K562 (cell line): ENCODE data around the gene GLTP. TPM values are rescaled to one million over a fixed set of nuclear protein-coding genes. Genes with fewer than 3 reads are reported as not detected.

Experiments
- CREB3 ChIP-seq: fragments of 450-650 bp; conservative IDR thresholded peaks from 2 replicates; pipeline ENCODE4 v1.6.1; 2016; ENCODE audit warnings: missing genetic modification characterization, low read depth, mild to moderate bottlenecking, missing compliant biosample characterization, moderate library complexity
- CREBBP ChIP-seq: IDR thresholded peaks from one replicate; pipeline ENCODE4 v1.6.1; 2012; ENCODE audit warnings: low read depth, mild to moderate bottlenecking, control low read depth, inconsistent platforms, low read length
- CTCF ChIP-seq, 3 experiments: IDR thresholded peaks in 2 of 3; conservative IDR thresholded peaks in 1 of 3; 2 replicates each; pipeline ENCODE4 v1.5.1; 2011 to 2012; ENCODE audit warnings: low read length in 3 of 3, mild to moderate bottlenecking in 3 of 3, control low read depth in 2 of 3, improper control_type of control experiment in 1 of 3, inconsistent platforms in 1 of 3, low read depth in 1 of 3, mixed read lengths in 1 of 3, moderate library complexity in 1 of 3; ENCODE audit not compliant: insufficient read depth in 2 of 3
- DEAF1 ChIP-seq: fragments of 450-650 bp; formaldehyde crosslinking; IDR thresholded peaks from 2 replicates; pipeline ENCODE4 v1.4.0; 2020; ENCODE audit warnings: mild to moderate bottlenecking, moderate library complexity
- ESRRB ChIP-seq: fragments of 250-450 bp; sonication (Bioruptor Pico); IDR thresholded peaks from 2 replicates; pipeline ENCODE4 v1.5.0; 2020; ENCODE audit warnings: mild to moderate bottlenecking, moderate library complexity, borderline replicate concordance
- HDGF ChIP-seq: fragments of 450-650 bp; IDR thresholded peaks from 2 replicates; pipeline ENCODE4 v1.6.1; 2016
- HNRNPL ChIP-seq: fragments of 200-400 bp; formaldehyde crosslinking; IDR thresholded peaks from 2 replicates; pipeline ENCODE4 v1.6.1; 2017; ENCODE audit warnings: low read depth, mild to moderate bottlenecking, low read length
- POLR2H ChIP-seq: IDR thresholded peaks from 2 replicates; pipeline ENCODE4 v1.6.1; 2016; ENCODE audit warnings: missing genetic modification characterization, low read depth, mild to moderate bottlenecking, control low read depth, missing compliant biosample characterization, moderate library complexity
- RNF219 ChIP-seq: fragments of 250-450 bp; sonication (Bioruptor Pico); IDR thresholded peaks from 2 replicates; pipeline ENCODE4 v1.5.0; 2022; ENCODE audit warnings: mild to moderate bottlenecking
- SRF ChIP-seq, 2 experiments: fragments of 250-450, 450-650 bp in 1 of 2; sonication (Bioruptor Pico) in 1 of 2; sonication (generic) in 1 of 2; formaldehyde crosslinking; IDR thresholded peaks; 2 replicates each; pipeline versions ENCODE4 v1.5.0 to v1.5.1; 2020 to 2022; ENCODE audit warnings: mild to moderate bottlenecking in 1 of 2, missing genetic modification reagents in 1 of 2
- XRCC4 ChIP-seq: IDR thresholded peaks from one replicate; pipeline ENCODE4 v1.6.1; 2011; ENCODE audit not compliant: insufficient read depth, insufficient read length; ENCODE audit errors: extremely low read depth
- ZNF146 ChIP-seq: IDR thresholded peaks from one replicate; pipeline ENCODE4 v1.6.1; 2018; ENCODE audit warnings: missing compliant biosample characterization; ENCODE audit not compliant: unreplicated experiment
- ZNF277 ChIP-seq: fragments of 250-450 bp; sonication (Bioruptor Pico); IDR thresholded peaks from 2 replicates; pipeline ENCODE4 v1.8.0; 2022; ENCODE audit warnings: inconsistent platforms, mild to moderate bottlenecking, moderate library complexity, borderline replicate concordance
- polyA plus RNA-seq, 8 experiments: library from polyadenylated mRNA; depleted of rRNA in 4 of 8; stranded (reverse) in 5 of 8; unstranded in 3 of 8; fragments of >200 nt; fragmentation: Nextera tagmentation in 2 of 8; fragmentation: Illumina TruSeq in 1 of 8; extraction: Ambion mirVana in 2 of 8; extraction: Trizol in 1 of 8; gene quantifications; 2 replicates each; pipeline versions ENCODE4 v1.2.1 to v1.2.3, GENCODE V29; 2011 to 2014; ENCODE audit warnings: inconsistent platforms in 1 of 8, missing spikeins in 1 of 8
- total RNA-seq, 7 experiments: library from RNA; depleted of rRNA in 6 of 7; stranded (reverse); fragments of >200 nt in 6 of 7; fragmentation: Illumina TruSeq in 2 of 7; extraction: Trizol in 2 of 7; gene quantifications; 2 replicates each; pipeline versions ENCODE4 v1.2.1 to v1.2.3, GENCODE V29; 2011 to 2021; ENCODE audit warnings: low replicate concordance in 1 of 7

GLTP gene
- total and polyA plus RNA-seq, 9 of the 15 experiments (the other 6 are each of a cell fraction or from before 2014, with no cell fraction given), result 4.4 to 8.3 (median 6.1) TPM

GRCh38 chr12:109804820-109805761 is 75.2 kb downstream of the GLTP start (continued):
- TF ChIP-seq ZNF277 (CRISPR knock-in tag), result no peak
- TF ChIP-seq HNRNPL, result no peak
- no peak for TF ChIP-seq ZNF146 (CRISPR knock-in tag)
- TF ChIP-seq POLR2H, result no peak
- TF ChIP-seq SRF (CRISPR knock-in tag; IDR thresholded peaks at IDR 0.05), result peak in 1 of 2 experiments; percentile 41; a peak in 1 of 4 replicates
- no peak for TF ChIP-seq CREBBP
- TF ChIP-seq DEAF1 (CRISPR knock-in tag), result peak; percentile 54; the same call in 1 of the 2 replicates
- TF ChIP-seq ESRRB (CRISPR knock-in tag), result no peak
- TF ChIP-seq HDGF, result no peak
- TF ChIP-seq RNF219 (CRISPR knock-in tag), result no peak
- TF ChIP-seq CTCF (IDR thresholded peaks at IDR 0.05 in 2 of 3, conservative IDR thresholded peaks at IDR 0.05 in 1 of 3; ENCODE audit: insufficient read depth in 2 of 3, low read depth in 1 of 3, low read length in 3 of 3), result peak; percentile 90 to 96 (median 90)
- TF ChIP-seq CREB3, result no peak
- no peak for TF ChIP-seq XRCC4
